ENCODE measurements around the gene MACROD2. TPM values are rescaled to one million over a fixed set of nuclear protein-coding genes. Genes with fewer than 3 reads are reported as not detected.

Gene MACROD2
- total and polyA plus RNA-seq, 2 donors (not counting 1 experiment from before 2014, with no cell fraction given) = 5.3 to 6.7 TPM

- intact Hi-C loops (cut with micrococcal nuclease) = no loop called here
- H3K4me3 Mint-ChIP-seq = no peak overlapping the region
- DNase-seq = no peak
- POLR2A ChIA-PET = no interaction called here
- CTCF ChIA-PET = no interaction called here
- Histone ChIP-seq H3K4me1 (ENCODE audit: control insufficient read depth in 2 of 2, insufficient read depth in 2 of 2, low read length in 2 of 2) (no peaks in the 10 kb centered on the region), H4K20me1 (ENCODE audit: control insufficient read depth, insufficient read depth, low read length, poor library complexity, severe bottlenecking) (no peaks in the 10 kb centered on the region), H3K9me3 (ENCODE audit: control extremely low read depth in 1 of 3, control insufficient read depth in 2 of 3, insufficient read depth in 1 of 3, low read length in 2 of 3) (no peaks in the 10 kb centered on the region), H3K4me2 (replicated peaks; ENCODE audit: low read depth, low read length, poor library complexity, severe bottlenecking) (no peak overlapping the region), H3K36me3 (replicated peaks in 1 of 2; ENCODE audit: control extremely low read depth in 1 of 2, control insufficient read depth in 1 of 2, extremely low read depth in 1 of 2, insufficient read depth in 2 of 2, low read length in 1 of 2) (no peaks in the 10 kb centered on the region), H3K79me2 (ENCODE audit: control insufficient read depth, insufficient read depth, low read length) (no peaks in the 10 kb centered on the region), H3K9ac (ENCODE audit: low read length) (no peak overlapping the region), H3K27me3 (replicated peaks in 1 of 4; ENCODE audit: control extremely low read depth in 1 of 4, control insufficient read depth in 3 of 4, insufficient read depth in 4 of 4, low read length in 3 of 4) (no peaks in the 10 kb centered on the region), H3K27ac (ENCODE audit: low read length in 2 of 2) (no peak overlapping the region), H3K4me3 (ENCODE audit: control extremely low read depth in 1 of 5, extremely low read depth in 1 of 5, insufficient read depth in 1 of 5, low read depth in 2 of 5, low read length in 4 of 5) (no peak overlapping the region), H2AFZ (ENCODE audit: insufficient read depth, low read depth, low read length, poor library complexity, severe bottlenecking) (no peak overlapping the region)
- H3K27me3 Mint-ChIP-seq = no peaks in the 10 kb centered on the region
- ATAC-seq (ENCODE audit: low read depth) = no peak
- no CpG with 5 or more reads among the region's 2 CpGs for WGBS (ENCODE audit: insufficient coverage)
- H3K4me1 Mint-ChIP-seq = no peaks in the 10 kb centered on the region
- H3K27ac Mint-ChIP-seq = no peak overlapping the region
- H3K9me3 Mint-ChIP-seq (ENCODE audit: insufficient read depth) = no peaks in the 10 kb centered on the region
- TF ChIP-seq EZH2 (IDR thresholded peaks at IDR 0.05; ENCODE audit: borderline replicate concordance, insufficient read depth, low read depth, low read length, poor library complexity, severe bottlenecking) = no peak
- no peak for TF ChIP-seq CTCF (IDR thresholded peaks at IDR 0.05)
Measured at GRCh38 chr20:14232650-14233049, 237.3 kb downstream of the MACROD2 start.

- CTCF ChIA-PET = no interaction called here
- Mint-ChIP-seq H3K4me1 (no peaks in the 10 kb centered on the region), H3K27me3 (peaks cover 5% of the 10 kb centered on the region), H3K4me3 (no peak overlapping the region), H3K27ac (no peak overlapping the region), H3K9me3 (ENCODE audit: insufficient read depth) (no peaks in the 10 kb centered on the region)
- Histone ChIP-seq H4K20me1 (ENCODE audit: control insufficient read depth, insufficient read depth, low read length, poor library complexity, severe bottlenecking) (no peaks in the 10 kb centered on the region), H2AFZ (ENCODE audit: insufficient read depth, low read depth, low read length, poor library complexity, severe bottlenecking) (no peak overlapping the region), H3K9ac (ENCODE audit: low read length) (no peak overlapping the region), H3K27ac (ENCODE audit: low read length in 2 of 2) (no peak overlapping the region), H3K36me3 (replicated peaks in 1 of 2; ENCODE audit: control extremely low read depth in 1 of 2, control insufficient read depth in 1 of 2, extremely low read depth in 1 of 2, insufficient read depth in 2 of 2, low read length in 1 of 2) (no peaks in the 10 kb centered on the region), H3K4me3 (ENCODE audit: control extremely low read depth in 1 of 5, extremely low read depth in 1 of 5, insufficient read depth in 1 of 5, low read depth in 2 of 5, low read length in 4 of 5) (no peak overlapping the region), H3K9me3 (ENCODE audit: control extremely low read depth in 1 of 3, control insufficient read depth in 2 of 3, insufficient read depth in 1 of 3, low read length in 2 of 3) (no peaks in the 10 kb centered on the region), H3K27me3 (replicated peaks in 1 of 4; ENCODE audit: control extremely low read depth in 1 of 4, control insufficient read depth in 3 of 4, insufficient read depth in 4 of 4, low read length in 3 of 4) (no peaks in the 10 kb centered on the region), H3K79me2 (ENCODE audit: control insufficient read depth, insufficient read depth, low read length) (no peaks in the 10 kb centered on the region), H3K4me2 (replicated peaks; ENCODE audit: low read depth, low read length, poor library complexity, severe bottlenecking) (no peak overlapping the region), H3K4me1 (ENCODE audit: control insufficient read depth in 2 of 2, insufficient read depth in 2 of 2, low read length in 2 of 2) (no peaks in the 10 kb centered on the region)
- TF ChIP-seq EZH2 (IDR thresholded peaks at IDR 0.05; ENCODE audit: borderline replicate concordance, insufficient read depth, low read depth, low read length, poor library complexity, severe bottlenecking) (no peak), CTCF (IDR thresholded peaks at IDR 0.05) (no peak)
- POLR2A ChIA-PET = no interaction called here
- WGBS (ENCODE audit: insufficient coverage) = no CpG with 5 or more reads among the region's 2 CpGs
- intact Hi-C loops (cut with micrococcal nuclease) = no loop called here
- ATAC-seq (ENCODE audit: low read depth) (no peak), DNase-seq (no peak)
Measured at GRCh38 chr20:14234666-14235295, 239.5 kb downstream of the MACROD2 start.
